K562 (cell line): ENCODE measurements around the gene MATN1. TPM values are rescaled to one million over a fixed set of nuclear protein-coding genes. Genes with fewer than 3 reads are reported as not detected.

Source experiments
- ATAC-seq: fragments of 200-7000 bp; cut with Tn5 transposase; 3 replicates; pipeline ENCODE4 v1.9.1; 2020; ENCODE audit warnings: moderate library complexity
- BruUV-seq: library from RNA; stranded (reverse); fragments of 400-500 nt; replicated peaks from 2 replicates; lab custom pipeline; 2021; lab: Mats Ljungman, UMichigan
- CTCF ChIA-PET: fragments of 300-600 bp; formaldehyde crosslinking; extraction: SDS; loops from one replicate; lab custom pipeline; 2021; ENCODE audit warnings: low intra/inter-chr PET ratio; lab: Yijun Ruan, JAX
- POLR2A ChIA-PET: fragments of 300-600, 350-650 bp; sonication (Branson Sonifier 250); formaldehyde crosslinking; extraction: SDS; loops from one replicate; lab custom pipeline; 2021; ENCODE audit warnings: antibody characterized with exemption, inconsistent platforms; lab: Yijun Ruan, JAX
- DNase-seq, 4 experiments: peaks; one replicate each; pipeline versions ENCODE4 v3.0.0 to v3.0.0-alpha.2; 2011 to 2018; ENCODE audit warnings: low spot score in 3 of 4, mixed read lengths in 3 of 4; ENCODE audit errors: extremely low read depth in 1 of 4
- FAIRE-seq: peaks from 2 replicates; lab custom pipeline; 2011; peaks lifted over from hg19 to GRCh38; lab: Jason Lieb, UNC
- H2AFZ ChIP-seq: 2 replicates; pipeline ENCODE4 v1.6.0; 2011; ENCODE audit warnings: low read depth, low read length, control low read depth, inconsistent platforms
- H3K27ac ChIP-seq: fragments of 200-600 bp; 3 replicates; pipeline ENCODE4 v1.8.0; 2011; ENCODE audit warnings: low read depth, mild to moderate bottlenecking, control low read depth, inconsistent platforms, low read length, moderate library complexity, mixed read lengths; ENCODE audit errors: extremely low read depth
- H3K27me3 ChIP-seq, 2 experiments: fragments of 300-600 bp in 1 of 2; 2 replicates in 1 of 2; 3 replicates in 1 of 2; pipeline versions ENCODE4 v1.6.0 to v1.8.0; 2011; ENCODE audit warnings: inconsistent platforms in 2 of 2, low read length in 2 of 2, mild to moderate bottlenecking in 1 of 2, mixed read lengths in 1 of 2, moderate library complexity in 1 of 2; ENCODE audit not compliant: control insufficient read depth in 2 of 2, insufficient read depth in 2 of 2
- H3K36me3 ChIP-seq: fragments of 300-600 bp; 3 replicates; pipeline ENCODE4 v1.8.0; 2011; ENCODE audit warnings: mild to moderate bottlenecking, low read length, inconsistent platforms; ENCODE audit not compliant: control insufficient read depth, insufficient read depth
- H3K4me1 ChIP-seq, 2 experiments: fragments of 200-600 bp in 1 of 2; replicated peaks in 1 of 2; 2 replicates in 1 of 2; 3 replicates in 1 of 2; pipeline versions ENCODE4 v1.5.1 to v1.8.0; 2011; ENCODE audit warnings: inconsistent platforms in 2 of 2, low read length in 2 of 2, mild to moderate bottlenecking in 1 of 2, mixed read lengths in 1 of 2, moderate library complexity in 1 of 2; ENCODE audit not compliant: control insufficient read depth in 2 of 2, insufficient read depth in 2 of 2
- H3K4me2 ChIP-seq: 2 replicates; pipeline ENCODE4 v1.6.1; 2011; ENCODE audit warnings: low read length, control low read depth, inconsistent platforms, mixed read lengths; ENCODE audit not compliant: insufficient read depth
- H3K4me3 ChIP-seq: fragments of 200-600 bp; sonication (generic), shearing (Covaris generic); 2 replicates; pipeline ENCODE4 v1.5.1; 2016; ENCODE audit warnings: control low read depth, inconsistent platforms
- H3K79me2 ChIP-seq: fragments of 200-600 bp; 3 replicates; pipeline ENCODE4 v1.8.0; 2011; ENCODE audit warnings: low read length, inconsistent platforms; ENCODE audit not compliant: control insufficient read depth, insufficient read depth
- H3K9ac ChIP-seq, 2 experiments: 2 replicates each; pipeline versions ENCODE4 v1.6.0 to v1.6.1; 2011; ENCODE audit warnings: low read depth in 2 of 2, low read length in 2 of 2, control low read depth in 1 of 2, inconsistent platforms in 1 of 2, mild to moderate bottlenecking in 1 of 2, mixed read lengths in 1 of 2; ENCODE audit not compliant: insufficient read depth in 1 of 2
- H3K9me1 ChIP-seq: one replicate; pipeline ENCODE4 v1.6.0; 2011; ENCODE audit warnings: inconsistent platforms, mild to moderate bottlenecking, low read length, moderate library complexity; ENCODE audit not compliant: control insufficient read depth, insufficient read depth
- H3K9me3 ChIP-seq: replicated peaks from 2 replicates; pipeline ENCODE4 v1.5.1; 2011; ENCODE audit warnings: low read depth, low read length, inconsistent platforms; ENCODE audit not compliant: control insufficient read depth, insufficient read depth
- H4K20me1 ChIP-seq: replicated peaks from 2 replicates; pipeline ENCODE4 v1.6.1; 2011; ENCODE audit warnings: low read length, inconsistent platforms, mixed read lengths; ENCODE audit not compliant: control insufficient read depth, insufficient read depth
- AFF4 ChIP-seq: sonication (generic); formaldehyde crosslinking; IDR thresholded peaks from 2 replicates; pipeline ENCODE4 v1.8.0; 2023; ENCODE audit warnings: mild to moderate bottlenecking, missing genetic modification reagents
- CBX3 ChIP-seq, 2 experiments: IDR thresholded peaks; 1 replicate in 1 of 2; 2 replicates in 1 of 2; pipeline ENCODE4 v1.6.1; 2012; ENCODE audit warnings: inconsistent platforms in 2 of 2, low read length in 2 of 2, borderline replicate concordance in 1 of 2, control low read depth in 1 of 2
- CHAMP1 ChIP-seq: fragments of 450-650 bp; IDR thresholded peaks from 2 replicates; pipeline ENCODE4 v1.6.1; 2016; ENCODE audit warnings: mild to moderate bottlenecking
- FIP1L1 ChIP-seq: fragments of 200-400 bp; formaldehyde crosslinking; IDR thresholded peaks from 2 replicates; pipeline ENCODE4 v1.6.1; 2018; ENCODE audit warnings: mild to moderate bottlenecking, low read depth, low read length; ENCODE audit not compliant: poor library complexity, severe bottlenecking
- JUN ChIP-seq, 2 experiments: sonication (generic) in 1 of 2; formaldehyde crosslinking in 1 of 2; IDR thresholded peaks; 2 replicates each; pipeline versions ENCODE4 v1.6.1 to v1.8.0; 2012 to 2022; ENCODE audit warnings: borderline replicate concordance in 2 of 2, mild to moderate bottlenecking in 2 of 2, improper control_type of control experiment in 1 of 2, low read depth in 1 of 2, low read length in 1 of 2, missing genetic modification reagents in 1 of 2
- MXI1 ChIP-seq: IDR thresholded peaks from 2 replicates; pipeline ENCODE4 v1.6.1; 2011; ENCODE audit warnings: low read depth, mild to moderate bottlenecking, improper control_type of control experiment, low read length
- NRF1 ChIP-seq, 2 experiments: fragments of 450-650 bp; IDR thresholded peaks in 1 of 2; conservative IDR thresholded peaks in 1 of 2; 2 replicates each; pipeline ENCODE4 v1.6.1; 2014; ENCODE audit warnings: mild to moderate bottlenecking in 2 of 2
- SAFB ChIP-seq: fragments of 200-400 bp; formaldehyde crosslinking; IDR thresholded peaks from 2 replicates; pipeline ENCODE4 v1.6.1; 2017; ENCODE audit warnings: low read depth, low read length, borderline replicate concordance
- ZNF518B ChIP-seq: fragments of 250-450 bp; sonication (Bioruptor Pico); IDR thresholded peaks from 2 replicates; pipeline ENCODE4 v1.5.0; 2021; ENCODE audit warnings: mild to moderate bottlenecking, moderate library complexity
- WGBS: fragments of 100-300 bp; shearing (Covaris generic); methylation state at CpG from one replicate; pipeline ENCODE4 v1.1.6; 2016; ENCODE audit warnings: low coverage, mixed read lengths; ENCODE audit not compliant: insufficient coverage; ENCODE audit errors: missing lambda C conversion rate; 5-methylcytosine and 5-hydroxymethylcytosine counted together
- in situ Hi-C: fragments of 300-500 bp; cut with MboI; formaldehyde crosslinking; loops from 4 replicates; pipeline ENCODE4 v1.15.0; 2018; ENCODE audit warnings: inconsistent platforms, mixed read lengths
- intact Hi-C: fragments of 100-400 bp; cut with micrococcal nuclease; formaldehyde crosslinking; loops from 2 replicates; pipeline ENCODE4 v1.14.2; 2022
- polyA plus RNA-seq, 8 experiments: library from polyadenylated mRNA; depleted of rRNA in 4 of 8; stranded (reverse) in 5 of 8; unstranded in 3 of 8; fragments of >200 nt; fragmentation: Nextera tagmentation in 2 of 8; fragmentation: Illumina TruSeq in 1 of 8; extraction: Ambion mirVana in 2 of 8; extraction: Trizol in 1 of 8; gene quantifications; 2 replicates each; pipeline versions ENCODE4 v1.2.1 to v1.2.3, GENCODE V29; 2011 to 2014; ENCODE audit warnings: inconsistent platforms in 1 of 8, missing spikeins in 1 of 8
- total RNA-seq, 7 experiments: library from RNA; depleted of rRNA in 6 of 7; stranded (reverse); fragments of >200 nt in 6 of 7; fragmentation: Illumina TruSeq in 2 of 7; extraction: Trizol in 2 of 7; gene quantifications; 2 replicates each; pipeline versions ENCODE4 v1.2.1 to v1.2.3, GENCODE V29; 2011 to 2021; ENCODE audit warnings: low replicate concordance in 1 of 7

Gene MATN1
- total and polyA plus RNA-seq, 9 of the 15 experiments (the other 6 are each of a cell fraction or from before 2014, with no cell fraction given), result 0.10 to 2.3 (median 1.2) TPM

GRCh38 chr1:30688920-30689794 lies 34.2 kb downstream of the MATN1 start:
- Histone ChIP-seq H3K79me2 (no peaks in the 10 kb centered on the region), H3K4me3 (no peak overlapping the region), H3K9me3 (no peaks in the 10 kb centered on the region), H3K9ac (no peak overlapping the region), H3K27ac (no peak overlapping the region), H3K27me3 (peaks cover 26 to 61% of the 10 kb centered on the region in 2 experiments; a peak in 4 of 5 replicates), H2AFZ (no peak overlapping the region), H3K4me2 (no peak overlapping the region), H3K9me1 (no peaks in the 10 kb centered on the region), H4K20me1 (0 out of 2 replicates have a peak, but pooled peaks cover 10% of the 10 kb centered on the region), H3K36me3 (no peaks in the 10 kb centered on the region), H3K4me1 (peaks cover 0 to 8% of the 10 kb centered on the region in 2 experiments; a peak in 1 of 5 replicates)
- CTCF ChIA-PET, result no interaction called here
- no TSS peak for BruUV-seq
- intact Hi-C loops (no loop called here), in situ Hi-C loops (no loop called here)
- FAIRE-seq, result no peak
- DNase-seq, result no peak
- POLR2A ChIA-PET, result interaction anchor here (0.7 to 1.1 kb wide), 2 partner anchors 12 to 34 kb away, joined by 3 read pairs; partner anchors contain the start of gene MATN1
- WGBS, result 0% methylated on average over 11 of the region's 11 CpGs
- no peak for ATAC-seq
- TF ChIP-seq FIP1L1 (no peak), ZNF518B (no peak), NRF1 (conservative IDR thresholded peaks at IDR 0.05 in 1 of 2, IDR thresholded peaks at IDR 0.05 in 1 of 2) (no peak), SAFB (no peak), AFF4 (CRISPR knock-in tag) (no peak), CHAMP1 (no peak), CBX3 (IDR thresholded peaks at IDR 0.05; ENCODE audit: borderline replicate concordance in 1 of 2, low read length in 2 of 2) (no peak), MXI1 (no peak), JUN (IDR thresholded peaks at IDR 0.05; ENCODE audit: borderline replicate concordance, low read depth, low read length) (no peak), JUN (CRISPR knock-in tag; IDR thresholded peaks at IDR 0.05; ENCODE audit: borderline replicate concordance) (no peak)
